ENCODE results near the gene PIF1. TPM values are rescaled to one million over a fixed set of nuclear protein-coding genes. Genes with fewer than 3 reads are reported as not detected.

Gene PIF1
- total and polyA plus RNA-seq, 9 donors: 0.18 to 1.4 (median 0.98) TPM; not detected in 2

GRCh38 chr15:64851503-64851840 lies 26.0 kb upstream of the PIF1 start:
- Histone ChIP-seq H3K27ac (no peak overlapping the region), H3K27me3 (no peaks in the 10 kb centered on the region), H3K9me3 (no peaks in the 10 kb centered on the region), H3K4me1 (ENCODE audit: insufficient read depth) (peaks cover 11% of the 10 kb centered on the region), H3K4me3 (no peak overlapping the region), H3K36me3 (no peaks in the 10 kb centered on the region)
- intact Hi-C loops (cut with DNase I): no loop called here
- peak in 1 of 5 donors; percentile 56 for DNase-seq
- 17 to 26% (median 19%) methylated on average over 6 of the region's 6 CpGs for WGBS, 3 donors
- TF ChIP-seq POLR2A (IDR thresholded peaks at IDR 0.05) (no peak), CTCF (IDR thresholded peaks at IDR 0.05) (no peak), EP300 (IDR thresholded peaks at IDR 0.05) (no peak)

- no peaks in the 10 kb centered on the region for H3K36me3 ChIP-seq
- H3K4me1 ChIP-seq (ENCODE audit: insufficient read depth): peaks cover 8% of the 10 kb centered on the region
- no peak overlapping the region for H3K27ac ChIP-seq
Observed at GRCh38 chr15:64850778-64851502, 25.5 kb upstream of the PIF1 start.

GRCh38 chr15:64847876-64848716 lies 22.6 kb upstream of the PIF1 start:
- Histone ChIP-seq H3K36me3 (no peaks in the 10 kb centered on the region), H3K4me3 (no peak overlapping the region), H3K9me3 (no peaks in the 10 kb centered on the region), H3K4me1 (ENCODE audit: insufficient read depth) (peaks cover 12% of the 10 kb centered on the region), H3K27me3 (no peaks in the 10 kb centered on the region), H3K27ac (no peak overlapping the region)
- 87 to 90% (median 87%) methylated on average over 8 of the region's 8 CpGs for WGBS, 3 donors
- intact Hi-C loops (cut with DNase I): loop anchor here in 1 of 4 donors (10.0 kb wide), 1 partner anchor 47 kb away; no protein-coding TSS in a partner anchor
- DNase-seq: no peak
- TF ChIP-seq EP300 (IDR thresholded peaks at IDR 0.05) (no peak), CTCF (IDR thresholded peaks at IDR 0.05) (no peak), POLR2A (IDR thresholded peaks at IDR 0.05) (no peak)

More at GRCh38 chr15:64850778-64851502, 25.5 kb upstream of the PIF1 start:
- intact Hi-C loops (cut with DNase I): no loop called here
- Histone ChIP-seq H3K9me3 (no peaks in the 10 kb centered on the region), H3K27me3 (no peaks in the 10 kb centered on the region), H3K4me3 (no peak overlapping the region)
- no peak for DNase-seq
- TF ChIP-seq POLR2A (IDR thresholded peaks at IDR 0.05): no peak
- no peak for TF ChIP-seq EP300 (IDR thresholded peaks at IDR 0.05)
- no peak for TF ChIP-seq CTCF (IDR thresholded peaks at IDR 0.05)
- WGBS, 3 donors: 72 to 75% (median 74%) methylated on average over 4 of the region's 4 CpGs

- TF ChIP-seq CTCF (IDR thresholded peaks at IDR 0.05): no peak
- 85 to 90% (median 87%) methylated on average over 3 of the region's 3 CpGs for WGBS, 3 donors
Observed at GRCh38 chr15:64847448-64847847, 22.0 kb upstream of the PIF1 start.

More at GRCh38 chr15:64847448-64847847, 22.0 kb upstream of the PIF1 start:
- Histone ChIP-seq H3K27me3 (no peaks in the 10 kb centered on the region), H3K27ac (no peak overlapping the region), H3K4me3 (no peak overlapping the region), H3K36me3 (no peaks in the 10 kb centered on the region), H3K9me3 (no peaks in the 10 kb centered on the region), H3K4me1 (ENCODE audit: insufficient read depth) (peaks cover 15% of the 10 kb centered on the region)
- intact Hi-C loops (cut with DNase I): loop anchor here in 1 of 4 donors (10.0 kb wide), 1 partner anchor 47 kb away; no protein-coding TSS in a partner anchor
- DNase-seq: no peak

All from ovary (tissue), 9 donors.